ENCODE results near the gene RNGTT.
"Not testable (repeated sequence)": the region's sequence is repeated elsewhere in the genome, so short reads cannot be mapped to it uniquely, and the experiment has no call there.

RNGTT gene

GRCh38 chr6:88958842-88959241, 4.6 kb downstream of the RNGTT start:
- no peak overlapping the region for H3K27ac ChIP-seq
- no peak overlapping the region for H3K9ac ChIP-seq (ENCODE audit: insufficient read length)
- no peaks in the 10 kb centered on the region for H3K9me3 ChIP-seq (ENCODE audit: low read depth, low read length)
- no peak for DNase-seq (ENCODE audit: low read depth, low spot score)
- no peak overlapping the region for H3K4me3 ChIP-seq
- H3K36me3 ChIP-seq (ENCODE audit: insufficient read depth, low read length) = peaks cover 2% of the 10 kb centered on the region
- no peak for TF ChIP-seq FOXP2 (optimal IDR thresholded peaks at IDR 0.05; ENCODE audit: control extremely low read depth, extremely low read length, insufficient read depth)
- TF ChIP-seq EZH2 (IDR thresholded peaks at IDR 0.05) = no peak
- TF ChIP-seq POLR2AphosphoS5 (IDR thresholded peaks at IDR 0.05; ENCODE audit: borderline replicate concordance, low read depth, low read length) = no peak

DNA sequence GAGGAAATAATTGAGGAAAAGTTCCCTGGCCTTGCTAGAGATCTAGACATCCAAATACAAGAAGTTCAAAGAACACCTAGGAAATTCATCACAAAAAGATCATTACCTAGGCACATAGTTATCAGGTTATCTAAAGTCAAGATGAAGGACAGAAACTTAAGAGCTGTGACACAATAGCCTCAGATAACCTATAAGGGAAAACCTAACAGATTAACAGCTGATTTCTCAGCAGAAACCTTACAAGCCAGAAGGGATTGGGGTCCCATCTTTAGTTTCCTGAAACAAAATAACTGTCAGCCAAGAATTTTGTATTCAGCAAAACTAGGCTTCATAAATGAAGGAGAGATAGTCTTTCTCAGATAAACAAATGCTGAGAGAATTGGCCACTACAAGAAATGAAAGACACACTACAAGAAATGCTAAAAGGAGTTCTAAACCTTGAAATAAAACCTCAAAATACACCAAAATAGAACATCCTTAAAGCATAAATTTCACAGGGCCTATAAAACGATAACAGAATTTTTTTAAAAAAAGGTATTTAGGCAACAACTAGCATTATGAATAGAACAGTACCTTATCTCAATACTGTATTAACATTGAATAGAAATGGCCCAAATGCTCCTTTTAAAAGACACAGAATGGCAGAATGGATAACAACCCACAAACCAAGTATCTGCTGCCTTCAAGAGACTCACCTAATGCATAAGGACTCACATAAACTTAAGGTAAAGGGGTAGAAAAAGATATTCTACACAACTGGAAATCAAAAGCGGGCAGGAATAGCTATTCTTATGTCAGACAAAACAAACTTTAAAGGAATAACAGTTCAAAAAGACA, 9.7 kb downstream of the RNGTT start:
- TF ChIP-seq POLR2AphosphoS5 (IDR thresholded peaks at IDR 0.05; ENCODE audit: borderline replicate concordance, low read depth, low read length) (no peak), FOXP2 (optimal IDR thresholded peaks at IDR 0.05; ENCODE audit: control extremely low read depth, extremely low read length, insufficient read depth) (no peak), EZH2 (IDR thresholded peaks at IDR 0.05) (no peak)
- DNase-seq (ENCODE audit: low read depth, low spot score) = no peak
- Histone ChIP-seq H3K36me3 (ENCODE audit: insufficient read depth, low read length) (no peaks in the 10 kb centered on the region; the same call in 1 of the 2 replicates), H3K27ac (no peak overlapping the region), H3K9me3 (ENCODE audit: low read depth, low read length) (0 out of 2 replicates have a peak, but pooled peaks cover 6% of the 10 kb centered on the region), H3K4me3 (no peak overlapping the region), H3K9ac (ENCODE audit: insufficient read length) (no peak overlapping the region)

DNA sequence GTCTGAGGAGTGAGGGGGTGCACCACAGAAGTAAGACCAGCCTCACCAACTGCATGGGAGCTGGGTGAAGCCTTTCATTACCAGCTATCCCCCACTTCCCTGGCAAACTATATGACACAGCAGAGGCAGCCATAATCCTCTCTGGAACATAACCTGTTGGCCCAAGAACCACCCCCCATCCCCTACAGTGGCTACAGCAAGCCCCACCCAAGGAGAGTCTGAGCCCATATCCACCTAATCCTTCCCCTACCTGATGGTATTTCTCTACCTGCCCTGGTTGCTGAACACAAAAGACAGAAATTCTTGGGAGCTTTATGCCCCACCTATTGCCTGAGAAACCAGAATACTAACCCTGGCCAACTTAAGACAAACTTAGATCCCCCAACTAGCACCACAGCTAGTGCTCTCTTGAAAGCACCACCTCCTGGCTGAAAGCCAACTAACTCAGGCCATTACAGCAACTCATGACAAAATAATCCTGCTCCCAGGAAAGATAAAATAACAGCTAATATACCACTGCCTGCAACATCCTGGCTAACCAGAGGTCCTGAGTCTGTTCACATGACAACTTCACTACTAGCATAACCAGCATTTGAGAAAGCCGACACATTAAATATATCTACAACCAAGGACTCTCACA, 11.2 kb downstream of the RNGTT start:
- Histone ChIP-seq H3K27ac (peak overlapping the region; percentile 40; the same call in 1 of the 2 replicates), H3K4me3 (no peak overlapping the region), H3K9me3 (ENCODE audit: low read depth, low read length) (0 out of 2 replicates have a peak, but pooled peaks cover 6% of the 10 kb centered on the region), H3K36me3 (ENCODE audit: insufficient read depth, low read length) (no peaks in the 10 kb centered on the region; the same call in 1 of the 2 replicates), H3K9ac (ENCODE audit: insufficient read length) (peak overlapping the region; percentile 10)
- no peak for DNase-seq (ENCODE audit: low read depth, low spot score)
- TF ChIP-seq EZH2 (IDR thresholded peaks at IDR 0.05) (no peak), POLR2AphosphoS5 (IDR thresholded peaks at IDR 0.05; ENCODE audit: borderline replicate concordance, low read depth, low read length) (no peak), FOXP2 (optimal IDR thresholded peaks at IDR 0.05; ENCODE audit: control extremely low read depth, extremely low read length, insufficient read depth) (no peak)

DNA sequence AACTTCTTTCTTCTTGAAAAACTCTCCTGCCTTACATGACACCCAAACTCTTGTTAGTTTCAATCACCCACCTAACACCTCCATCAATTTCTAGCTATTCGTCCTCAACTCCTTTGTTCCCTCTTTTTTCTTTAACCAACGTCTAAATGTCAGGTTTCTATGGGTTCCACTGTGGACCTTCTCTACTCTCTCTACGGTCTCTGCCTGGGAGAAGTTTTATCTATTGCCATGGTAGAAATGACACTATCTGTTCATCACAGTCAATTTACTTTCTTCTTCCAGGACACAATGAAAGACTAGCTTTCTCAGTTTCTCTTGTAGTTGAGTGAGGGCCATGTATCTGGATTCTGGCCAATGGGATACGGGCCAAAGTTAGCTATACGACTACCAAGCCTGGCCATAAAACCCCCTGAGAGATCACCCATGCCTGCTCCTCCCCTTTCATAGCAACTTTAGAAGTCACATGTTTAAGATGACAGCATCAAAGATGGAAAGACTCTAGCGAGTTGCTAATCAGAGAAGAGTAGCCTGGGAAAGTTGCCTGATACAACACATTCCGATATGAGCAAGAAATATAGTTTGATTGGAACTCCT, 17.9 kb downstream of the RNGTT start:
- Histone ChIP-seq H3K4me3 (no peak overlapping the region), H3K9me3 (ENCODE audit: low read depth, low read length) (no peaks in the 10 kb centered on the region), H3K36me3 (ENCODE audit: insufficient read depth, low read length) (peaks cover 2% of the 10 kb centered on the region), H3K9ac (ENCODE audit: insufficient read length) (no peak overlapping the region), H3K27ac (no peak overlapping the region)
- TF ChIP-seq POLR2AphosphoS5 (IDR thresholded peaks at IDR 0.05; ENCODE audit: borderline replicate concordance, low read depth, low read length) = no peak
- TF ChIP-seq FOXP2 (optimal IDR thresholded peaks at IDR 0.05; ENCODE audit: control extremely low read depth, extremely low read length, insufficient read depth) = no peak
- no peak for TF ChIP-seq EZH2 (IDR thresholded peaks at IDR 0.05)
- no peak for DNase-seq (ENCODE audit: low read depth, low spot score)

DNA sequence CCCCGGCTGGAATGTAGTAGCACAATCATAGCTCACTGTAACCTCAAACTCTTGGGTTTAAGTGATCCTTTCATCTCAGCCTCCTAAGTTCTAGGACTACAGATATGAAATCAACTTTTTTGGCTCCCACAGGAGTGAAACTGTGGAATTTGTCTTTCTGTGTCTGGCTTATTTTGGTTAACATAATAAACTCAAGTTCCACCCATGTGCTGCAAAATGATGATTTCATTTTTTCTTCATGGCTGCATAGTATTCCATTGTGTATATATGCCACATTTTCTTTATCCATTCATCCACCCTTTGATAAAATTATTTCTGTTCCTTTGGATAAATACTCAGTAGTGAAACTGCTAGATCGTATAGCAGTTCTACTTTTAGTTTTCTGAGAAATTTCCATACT, 29.9 kb downstream of the RNGTT start:
- no peak for TF ChIP-seq EZH2 (IDR thresholded peaks at IDR 0.05)
- no peak for TF ChIP-seq FOXP2 (optimal IDR thresholded peaks at IDR 0.05; ENCODE audit: control extremely low read depth, extremely low read length, insufficient read depth)
- no peak for TF ChIP-seq POLR2AphosphoS5 (IDR thresholded peaks at IDR 0.05; ENCODE audit: borderline replicate concordance, low read depth, low read length)
- no peak overlapping the region for H3K27ac ChIP-seq
- H3K4me3 ChIP-seq = no peak overlapping the region
- H3K36me3 ChIP-seq (ENCODE audit: insufficient read depth, low read length) = peaks cover 49% of the 10 kb centered on the region
- H3K9me3 ChIP-seq (ENCODE audit: low read depth, low read length) = no peaks in the 10 kb centered on the region
- no peak overlapping the region for H3K9ac ChIP-seq (ENCODE audit: insufficient read length)
- no peak for DNase-seq (ENCODE audit: low read depth, low spot score)

- H3K27ac ChIP-seq; H3K9ac ChIP-seq (ENCODE audit: insufficient read length); DNase-seq (ENCODE audit: low read depth, low spot score); H3K4me3 ChIP-seq; H3K9me3 ChIP-seq (ENCODE audit: low read depth, low read length): not testable (repeated sequence)
- peaks cover 43% of the 10 kb centered on the region for H3K36me3 ChIP-seq (ENCODE audit: insufficient read depth, low read length)
Observed at GRCh38 chr6:88932019-88932418, 31.4 kb downstream of the RNGTT start.

DNA sequence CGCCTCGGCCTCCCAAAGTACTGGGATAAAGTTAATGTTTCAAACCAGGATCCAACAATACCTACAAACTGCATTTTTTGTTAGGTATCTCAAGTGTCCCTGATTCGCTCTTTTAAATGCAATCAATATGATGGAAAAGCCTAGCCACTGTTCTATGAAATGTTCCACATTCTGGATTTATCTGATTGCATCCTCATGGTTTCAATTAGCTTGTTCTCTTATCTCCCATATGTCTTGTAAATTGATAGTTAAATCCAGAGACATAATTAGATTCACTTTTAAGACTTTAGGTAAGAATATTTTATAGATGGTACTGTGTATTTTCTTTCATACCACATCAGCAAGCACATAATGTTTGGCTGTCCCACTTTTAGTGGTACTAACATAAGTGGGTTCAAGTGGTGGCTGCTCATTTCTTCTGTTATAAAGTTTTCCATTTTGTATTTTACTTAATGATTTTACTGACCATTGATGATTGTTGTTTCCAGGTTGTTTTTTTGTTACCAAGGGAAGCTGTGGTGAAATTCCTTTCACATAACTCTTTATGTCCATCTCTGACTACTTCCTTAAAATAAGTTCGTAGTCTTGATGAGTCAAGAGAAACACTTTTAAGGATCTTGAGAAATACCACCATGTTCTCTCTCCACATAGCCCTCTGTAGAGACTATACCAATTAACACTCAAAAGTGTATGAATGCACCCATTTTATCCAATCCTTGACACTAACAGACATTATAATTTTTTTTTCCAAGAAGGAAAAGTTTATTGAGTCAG, 40.5 kb downstream of the RNGTT start:
- H3K4me3 ChIP-seq = no peak overlapping the region
- H3K36me3 ChIP-seq (ENCODE audit: insufficient read depth, low read length) = peaks cover 20% of the 10 kb centered on the region
- TF ChIP-seq POLR2AphosphoS5 (IDR thresholded peaks at IDR 0.05; ENCODE audit: borderline replicate concordance, low read depth, low read length) (no peak), EZH2 (IDR thresholded peaks at IDR 0.05) (no peak), FOXP2 (optimal IDR thresholded peaks at IDR 0.05; ENCODE audit: control extremely low read depth, extremely low read length, insufficient read depth) (no peak)
- H3K9me3 ChIP-seq (ENCODE audit: low read depth, low read length) = no peaks in the 10 kb centered on the region
- H3K27ac ChIP-seq = 0 out of 2 replicates have a peak overlapping the region, but pooled peaks have one; percentile 32
- DNase-seq (ENCODE audit: low read depth, low spot score) = no peak
- H3K9ac ChIP-seq (ENCODE audit: insufficient read length) = no peak overlapping the region

DNA sequence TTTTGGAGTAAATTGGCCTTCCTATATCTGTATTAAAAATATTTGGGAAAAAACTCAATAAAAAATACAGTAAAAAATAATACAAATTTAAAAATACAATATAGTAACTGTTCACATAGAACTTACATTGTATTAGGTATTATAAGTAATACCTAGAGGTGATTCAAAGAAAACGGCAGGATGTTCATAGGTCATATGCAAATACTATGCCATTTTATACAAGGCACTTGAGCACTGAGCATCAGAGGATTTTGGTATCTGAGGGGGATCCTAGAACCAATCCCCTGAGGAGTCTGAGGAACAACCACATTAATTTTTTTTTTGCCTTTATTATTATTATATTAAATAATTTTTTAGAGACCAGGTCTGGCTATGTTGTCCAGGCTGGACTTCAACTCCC, 41.7 kb downstream of the RNGTT start:
- no peak for TF ChIP-seq POLR2AphosphoS5 (IDR thresholded peaks at IDR 0.05; ENCODE audit: borderline replicate concordance, low read depth, low read length)
- no peak for TF ChIP-seq FOXP2 (optimal IDR thresholded peaks at IDR 0.05; ENCODE audit: control extremely low read depth, extremely low read length, insufficient read depth)
- no peak for TF ChIP-seq EZH2 (IDR thresholded peaks at IDR 0.05)
- H3K4me3 ChIP-seq = no peak overlapping the region
- H3K36me3 ChIP-seq (ENCODE audit: insufficient read depth, low read length) = peaks cover 20% of the 10 kb centered on the region
- no peaks in the 10 kb centered on the region for H3K9me3 ChIP-seq (ENCODE audit: low read depth, low read length)
- H3K27ac ChIP-seq = peak overlapping the region; percentile 75; the same call in 1 of the 2 replicates
- no peak overlapping the region for H3K9ac ChIP-seq (ENCODE audit: insufficient read length)
- no peak for DNase-seq (ENCODE audit: low read depth, low spot score)
